Smooth muscle cell (in vitro differentiated cells): ENCODE data around the gene TMEM256. TPM values are rescaled to one million over a fixed set of nuclear protein-coding genes. Genes with fewer than 3 reads are reported as not detected.

Source experiments
- DNase-seq: peaks from one replicate; lab custom pipeline; 2025; ENCODE audit not compliant: unreplicated experiment; lab: John Stamatoyannopoulos, UW
- H2AFZ ChIP-seq: fragments of 200-600 bp; sonication (generic); 2 replicates; pipeline ENCODE4 v1.6.0; 2016; ENCODE audit warnings: antibody characterized with exemption, low read depth, mild to moderate bottlenecking
- H3F3A ChIP-seq: fragments of 200-600 bp; sonication (generic); 2 replicates; pipeline ENCODE4 v1.6.0; 2017; ENCODE audit warnings: antibody characterized with exemption, low read depth
- H3K27ac ChIP-seq: fragments of 200-600 bp; sonication (generic); 2 replicates; pipeline ENCODE4 v1.5.1; 2016; ENCODE audit warnings: low read depth, mild to moderate bottlenecking
- H3K27me3 ChIP-seq: fragments of 200-600 bp; sonication (generic); 2 replicates; pipeline ENCODE4 v1.6.1; 2016; ENCODE audit warnings: low read depth, mild to moderate bottlenecking
- H3K36me3 ChIP-seq: fragments of 200-600 bp; sonication (generic); 2 replicates; pipeline ENCODE4 v1.5.1; 2016; ENCODE audit warnings: low read depth
- H3K4me1 ChIP-seq: fragments of 200-600 bp; sonication (generic); 2 replicates; pipeline ENCODE4 v1.5.1; 2016; ENCODE audit warnings: low read depth
- H3K4me2 ChIP-seq: fragments of 200-600 bp; sonication (generic); 2 replicates; pipeline ENCODE4 v1.6.0; 2016; ENCODE audit warnings: mild to moderate bottlenecking
- H3K4me3 ChIP-seq: fragments of 200-600 bp; sonication (generic); 2 replicates; pipeline ENCODE4 v1.5.1; 2016; ENCODE audit warnings: mild to moderate bottlenecking
- H3K79me2 ChIP-seq: fragments of 200-600 bp; sonication (generic); 2 replicates; pipeline ENCODE4 v1.6.0; 2016; ENCODE audit warnings: low read depth, mild to moderate bottlenecking
- H3K9ac ChIP-seq: fragments of 200-600 bp; sonication (generic); 2 replicates; pipeline ENCODE4 v1.6.0; 2016; ENCODE audit warnings: low read depth
- H3K9me3 ChIP-seq: fragments of 200-600 bp; sonication (generic); replicated peaks from 2 replicates; pipeline ENCODE4 v1.5.1; 2016; ENCODE audit warnings: low read depth
- H4K20me1 ChIP-seq: fragments of 200-600 bp; sonication (generic); 2 replicates; pipeline ENCODE4 v1.6.0; 2016; ENCODE audit warnings: low read depth
- WGBS: methylation state at CpG from one replicate; pipeline ENCODE4 v1.1.7; 2016; ENCODE audit warnings: low lambda C conversion rate; 5-methylcytosine and 5-hydroxymethylcytosine counted together
- polyA plus RNA-seq: library from polyadenylated mRNA; unstranded; fragments of >200 nt; fragmentation: Nextera tagmentation; extraction: Ambion mirVana; gene quantifications from 2 replicates; pipeline ENCODE4 v1.2.1, GENCODE V29; 2016
- total RNA-seq: library from RNA; depleted of rRNA; stranded (reverse); fragments of >200 nt; gene quantifications from 2 replicates; pipeline ENCODE4 v1.2.3, GENCODE V29; 2014
- TF ChIP-seq, protein P1 (sequence below): fragments of 200-600 bp; sonication (generic); IDR thresholded peaks from 2 replicates; pipeline ENCODE4 v1.5.1; 2017; ENCODE audit warnings: borderline replicate concordance, mild to moderate bottlenecking, antibody characterized with exemption; ENCODE audit not compliant: insufficient read depth, poor library complexity, severe bottlenecking

TMEM256 gene
- total and polyA plus RNA-seq, 2 experiments from 2014 or later, result 87.9 to 133 TPM

DNA sequence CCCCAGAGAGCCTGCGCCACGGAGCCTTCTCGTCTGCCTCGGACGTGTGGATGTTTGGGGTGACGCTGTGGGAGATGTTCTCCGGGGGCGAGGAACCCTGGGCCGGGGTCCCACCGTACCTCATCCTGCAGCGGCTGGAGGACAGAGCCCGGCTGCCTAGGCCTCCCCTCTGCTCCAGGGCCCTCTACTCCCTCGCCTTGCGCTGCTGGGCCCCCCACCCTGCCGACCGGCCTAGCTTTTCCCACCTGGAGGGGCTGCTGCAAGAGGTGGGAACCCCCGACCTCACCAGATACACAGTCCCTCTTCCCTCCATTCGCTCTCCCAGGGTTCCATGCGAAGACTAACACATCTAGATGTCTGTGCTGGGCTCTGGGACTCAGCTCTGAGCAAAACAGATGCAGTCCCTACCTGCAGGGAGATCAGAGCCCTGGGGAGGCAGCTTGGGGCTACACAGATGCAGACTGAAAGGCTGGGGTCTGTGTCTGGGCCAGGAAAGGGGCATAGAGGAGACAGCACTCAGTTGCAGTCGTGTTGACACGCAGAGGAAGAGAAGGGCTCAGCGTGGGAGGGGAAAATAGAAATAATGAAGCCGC lies 19.3 kb downstream of the TMEM256 start:
- peaks cover 19% of the 10 kb centered on the region for H3K4me1 ChIP-seq
- peak overlapping the region; percentile 85 for H3K4me2 ChIP-seq
- H3K4me3 ChIP-seq, result peak overlapping the region; percentile 40
- H2AFZ ChIP-seq, result no peak overlapping the region
- H3K9me3 ChIP-seq, result no peaks in the 10 kb centered on the region
- H3K9ac ChIP-seq, result no peak overlapping the region
- no peak overlapping the region for H3K27ac ChIP-seq
- peaks cover 21% of the 10 kb centered on the region for H3K27me3 ChIP-seq
- TF ChIP-seq, protein P1, sequence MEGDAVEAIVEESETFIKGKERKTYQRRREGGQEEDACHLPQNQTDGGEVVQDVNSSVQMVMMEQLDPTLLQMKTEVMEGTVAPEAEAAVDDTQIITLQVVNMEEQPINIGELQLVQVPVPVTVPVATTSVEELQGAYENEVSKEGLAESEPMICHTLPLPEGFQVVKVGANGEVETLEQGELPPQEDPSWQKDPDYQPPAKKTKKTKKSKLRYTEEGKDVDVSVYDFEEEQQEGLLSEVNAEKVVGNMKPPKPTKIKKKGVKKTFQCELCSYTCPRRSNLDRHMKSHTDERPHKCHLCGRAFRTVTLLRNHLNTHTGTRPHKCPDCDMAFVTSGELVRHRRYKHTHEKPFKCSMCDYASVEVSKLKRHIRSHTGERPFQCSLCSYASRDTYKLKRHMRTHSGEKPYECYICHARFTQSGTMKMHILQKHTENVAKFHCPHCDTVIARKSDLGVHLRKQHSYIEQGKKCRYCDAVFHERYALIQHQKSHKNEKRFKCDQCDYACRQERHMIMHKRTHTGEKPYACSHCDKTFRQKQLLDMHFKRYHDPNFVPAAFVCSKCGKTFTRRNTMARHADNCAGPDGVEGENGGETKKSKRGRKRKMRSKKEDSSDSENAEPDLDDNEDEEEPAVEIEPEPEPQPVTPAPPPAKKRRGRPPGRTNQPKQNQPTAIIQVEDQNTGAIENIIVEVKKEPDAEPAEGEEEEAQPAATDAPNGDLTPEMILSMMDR, result no peak
- H3K79me2 ChIP-seq, result no peaks in the 10 kb centered on the region
- DNase-seq, result no peak
- H3F3A ChIP-seq, result peaks cover 6% of the 10 kb centered on the region
- peaks cover 5% of the 10 kb centered on the region for H4K20me1 ChIP-seq
- H3K36me3 ChIP-seq, result no peaks in the 10 kb centered on the region
- 65% methylated on average over 22 of the region's 23 CpGs for WGBS

DNA sequence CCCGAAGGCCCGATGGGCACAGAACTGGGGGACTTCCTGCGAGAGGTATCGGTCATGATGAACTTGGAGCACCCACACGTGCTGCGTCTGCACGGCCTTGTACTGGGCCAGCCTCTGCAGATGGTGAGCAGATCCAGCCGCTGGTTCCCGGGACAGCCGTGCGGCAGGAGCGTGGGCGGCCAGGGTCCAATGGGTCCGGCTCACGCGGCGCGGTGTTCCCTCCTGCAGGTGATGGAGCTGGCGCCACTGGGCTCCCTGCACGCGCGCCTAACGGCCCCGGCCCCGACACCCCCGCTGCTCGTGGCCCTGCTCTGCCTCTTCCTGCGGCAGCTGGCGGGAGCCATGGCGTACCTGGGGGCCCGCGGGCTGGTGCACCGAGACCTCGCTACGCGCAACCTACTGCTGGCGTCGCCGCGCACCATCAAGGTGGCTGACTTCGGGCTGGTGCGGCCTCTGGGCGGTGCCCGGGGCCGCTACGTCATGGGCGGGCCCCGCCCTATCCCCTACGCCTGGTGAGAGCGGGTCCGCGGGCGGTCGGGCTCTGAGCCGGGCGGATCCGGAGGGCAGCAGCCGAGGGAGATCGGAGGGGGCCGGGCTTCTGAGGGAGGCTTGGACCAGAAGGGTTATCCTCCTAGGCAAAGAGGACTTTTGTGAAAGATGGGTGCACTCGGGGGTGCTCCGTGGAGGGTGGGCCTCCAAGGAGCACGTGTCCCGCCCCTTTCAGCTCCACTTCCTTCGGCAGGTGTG lies 20.0 kb downstream of the TMEM256 start:
- no peak for DNase-seq
- H3K27ac ChIP-seq, result no peak overlapping the region
- TF ChIP-seq, protein P1, result no peak
- H3K27me3 ChIP-seq, result peaks cover 22% of the 10 kb centered on the region
- 23% methylated on average over 64 of the region's 65 CpGs for WGBS
- H3K4me2 ChIP-seq, result peak overlapping the region; percentile 85
- H4K20me1 ChIP-seq, result no peaks in the 10 kb centered on the region
- H2AFZ ChIP-seq, result no peak overlapping the region
- peak overlapping the region; percentile 40 for H3K4me3 ChIP-seq
- H3K79me2 ChIP-seq, result no peaks in the 10 kb centered on the region
- no peaks in the 10 kb centered on the region for H3K9me3 ChIP-seq
- no peak overlapping the region for H3K9ac ChIP-seq
- H3K4me1 ChIP-seq, result peaks cover 19% of the 10 kb centered on the region
- H3F3A ChIP-seq, result peaks cover 6% of the 10 kb centered on the region
- no peaks in the 10 kb centered on the region for H3K36me3 ChIP-seq

DNA sequence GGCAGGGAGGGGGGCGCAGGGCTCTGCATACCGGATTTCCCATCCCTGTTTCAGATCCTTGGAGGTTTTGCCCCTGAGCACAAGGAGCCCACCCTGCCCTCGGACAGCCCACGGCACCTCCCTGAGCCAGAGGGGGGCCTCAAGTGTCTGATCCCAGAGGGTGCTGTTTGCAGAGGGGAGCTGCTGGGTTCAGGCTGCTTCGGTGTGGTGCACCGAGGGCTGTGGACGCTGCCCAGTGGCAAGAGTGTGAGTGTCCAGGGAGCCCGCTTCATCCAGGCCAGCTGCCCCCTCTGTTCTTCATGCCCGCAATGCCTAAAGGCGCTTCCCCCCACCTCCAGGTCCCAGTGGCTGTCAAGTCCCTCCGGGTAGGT lies 20.5 kb downstream of the TMEM256 start:
- peak overlapping the region; percentile 85 for H3K4me2 ChIP-seq
- no peak overlapping the region for H3K27ac ChIP-seq
- H3F3A ChIP-seq, result peaks cover 6% of the 10 kb centered on the region
- H3K27me3 ChIP-seq, result peaks cover 22% of the 10 kb centered on the region
- no peak overlapping the region for H2AFZ ChIP-seq
- 87% methylated on average over 11 of the region's 11 CpGs for WGBS
- TF ChIP-seq, protein P1, result no peak
- no peaks in the 10 kb centered on the region for H3K79me2 ChIP-seq
- H3K4me3 ChIP-seq, result no peak overlapping the region
- H3K36me3 ChIP-seq, result no peaks in the 10 kb centered on the region
- H4K20me1 ChIP-seq, result no peaks in the 10 kb centered on the region
- peaks cover 19% of the 10 kb centered on the region for H3K4me1 ChIP-seq
- H3K9me3 ChIP-seq, result no peaks in the 10 kb centered on the region
- H3K9ac ChIP-seq, result no peak overlapping the region
- DNase-seq, result no peak
